ENCODE data around the gene PIKFYVE.

DNA sequence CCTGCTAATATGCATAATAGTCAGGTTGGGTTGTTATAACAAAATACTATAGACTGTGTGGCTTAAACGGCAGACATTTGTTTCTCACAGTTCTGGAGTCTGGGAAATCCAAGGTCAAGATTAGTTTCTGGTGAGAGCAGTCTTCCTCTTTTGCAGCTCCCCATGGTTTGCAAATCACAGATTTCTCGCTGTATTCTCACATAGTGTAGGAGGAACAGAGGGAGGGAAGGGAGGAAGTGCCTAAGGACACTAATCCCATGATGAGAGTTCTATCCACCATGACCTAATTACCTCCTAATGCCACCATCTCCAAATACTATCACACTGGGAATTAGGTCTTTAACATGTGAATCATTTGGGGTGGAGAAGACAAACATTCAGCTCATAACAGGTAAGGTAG is 120.5 kb downstream of the PIKFYVE start:
- TF ChIP-seq, protein P1, sequence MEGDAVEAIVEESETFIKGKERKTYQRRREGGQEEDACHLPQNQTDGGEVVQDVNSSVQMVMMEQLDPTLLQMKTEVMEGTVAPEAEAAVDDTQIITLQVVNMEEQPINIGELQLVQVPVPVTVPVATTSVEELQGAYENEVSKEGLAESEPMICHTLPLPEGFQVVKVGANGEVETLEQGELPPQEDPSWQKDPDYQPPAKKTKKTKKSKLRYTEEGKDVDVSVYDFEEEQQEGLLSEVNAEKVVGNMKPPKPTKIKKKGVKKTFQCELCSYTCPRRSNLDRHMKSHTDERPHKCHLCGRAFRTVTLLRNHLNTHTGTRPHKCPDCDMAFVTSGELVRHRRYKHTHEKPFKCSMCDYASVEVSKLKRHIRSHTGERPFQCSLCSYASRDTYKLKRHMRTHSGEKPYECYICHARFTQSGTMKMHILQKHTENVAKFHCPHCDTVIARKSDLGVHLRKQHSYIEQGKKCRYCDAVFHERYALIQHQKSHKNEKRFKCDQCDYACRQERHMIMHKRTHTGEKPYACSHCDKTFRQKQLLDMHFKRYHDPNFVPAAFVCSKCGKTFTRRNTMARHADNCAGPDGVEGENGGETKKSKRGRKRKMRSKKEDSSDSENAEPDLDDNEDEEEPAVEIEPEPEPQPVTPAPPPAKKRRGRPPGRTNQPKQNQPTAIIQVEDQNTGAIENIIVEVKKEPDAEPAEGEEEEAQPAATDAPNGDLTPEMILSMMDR (IDR thresholded peaks at IDR 0.05): no peak
- TF ChIP-seq EZH2 (IDR thresholded peaks at IDR 0.05): no peak
